HG02852 (cell line): ENCODE data around the gene TRAF3.

Source experiments
- ATAC-seq: cut with Tn5 transposase; IDR thresholded peaks from one replicate; pipeline ENCODE4 v1.9.1; 2021; ENCODE audit warnings: mild to moderate bottlenecking, moderate library complexity; ENCODE audit not compliant: unreplicated experiment

Gene TRAF3

DNA sequence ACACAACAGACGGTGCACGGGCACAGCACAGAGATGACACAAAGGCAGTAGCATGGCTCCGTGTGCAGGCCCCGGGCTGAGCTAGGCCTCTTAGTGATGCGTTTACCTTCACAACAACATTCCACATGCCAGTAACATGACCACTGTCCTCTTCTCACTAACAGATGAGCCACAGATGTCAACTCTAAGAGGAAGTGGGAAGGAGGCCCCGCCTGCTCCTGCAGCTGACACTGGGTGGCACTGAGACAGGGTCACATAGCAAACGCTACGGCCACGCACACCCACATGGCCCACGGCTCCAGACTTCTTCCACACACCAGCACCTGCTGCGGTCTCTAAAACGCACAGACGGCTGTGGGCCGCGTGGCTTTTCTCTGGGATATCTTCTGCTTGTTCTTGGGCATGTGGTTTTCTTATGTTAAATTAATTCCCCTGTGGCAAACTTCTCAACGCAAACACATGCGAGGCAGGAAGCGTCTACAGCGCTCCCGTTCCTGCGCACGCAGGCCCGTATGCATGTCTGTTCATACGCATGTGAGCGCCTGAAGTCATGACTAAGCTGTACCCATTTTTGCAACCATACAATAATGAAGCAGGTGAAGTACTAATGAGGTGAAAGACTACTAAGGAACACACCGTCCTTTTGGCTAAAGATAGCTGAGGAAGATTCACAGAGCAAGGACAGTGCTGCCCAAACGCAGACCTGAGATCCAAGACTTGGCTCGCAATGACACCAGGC lies 172.0 kb downstream of the TRAF3 start:
- ATAC-seq = no peak

DNA sequence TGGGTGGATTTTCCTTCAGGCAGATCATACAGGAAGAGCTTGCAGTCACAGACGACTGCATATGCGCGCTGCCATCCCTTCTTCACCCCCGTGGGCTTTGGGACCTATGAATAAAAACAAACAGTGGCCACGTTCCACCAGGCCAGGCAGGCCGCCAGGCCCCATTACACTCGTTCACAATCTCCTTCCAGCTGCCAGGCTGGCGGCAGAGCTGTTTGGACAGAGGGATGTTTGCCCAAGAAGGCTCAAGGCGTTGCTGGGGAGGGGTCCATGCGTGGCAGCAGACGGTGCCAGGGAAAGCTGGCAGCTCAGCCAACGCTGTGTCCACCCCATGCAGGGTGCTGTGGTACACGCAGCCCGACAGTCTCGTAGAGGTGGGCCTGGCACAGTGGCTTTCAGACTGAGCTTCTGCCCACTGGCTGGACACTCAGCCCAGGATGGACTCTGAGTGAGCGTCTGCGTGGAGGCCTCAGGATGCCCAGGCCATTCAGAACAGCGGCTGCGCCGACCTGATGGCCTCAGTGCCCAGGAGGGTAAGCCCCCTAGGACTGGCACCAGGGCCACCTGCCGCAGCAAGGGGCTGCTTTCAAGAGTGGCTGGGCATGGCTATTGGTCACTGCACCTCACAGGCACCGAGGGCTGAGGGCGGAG lies 172.7 kb downstream of the TRAF3 start:
- ATAC-seq = no peak

DNA sequence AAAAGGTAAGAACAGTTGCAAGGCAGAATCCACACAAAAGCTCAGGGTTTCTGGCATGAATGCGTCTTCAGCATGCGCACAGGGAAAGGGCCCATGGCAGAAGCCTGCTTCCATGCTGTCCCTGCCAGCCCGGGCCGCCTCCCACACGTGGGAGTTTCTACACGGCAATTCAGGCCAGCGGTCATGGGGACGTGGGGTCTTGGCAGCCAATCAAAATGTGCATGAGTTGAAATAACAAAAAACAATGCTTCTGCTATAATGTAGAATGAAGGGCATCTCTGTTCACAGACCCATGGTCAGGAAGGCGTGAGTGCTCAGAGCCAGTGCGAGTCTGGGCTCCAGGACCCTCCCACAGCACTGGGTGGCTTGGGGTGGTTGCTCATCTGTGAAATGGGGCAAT lies 173.8 kb downstream of the TRAF3 start:
- no peak for ATAC-seq

GRCh38 chr14:102951799-102952198 lies 174.6 kb downstream of the TRAF3 start:
- ATAC-seq = no peak

GRCh38 chr14:102952276-102952675 lies 175.0 kb downstream of the TRAF3 start:
- no peak for ATAC-seq

DNA sequence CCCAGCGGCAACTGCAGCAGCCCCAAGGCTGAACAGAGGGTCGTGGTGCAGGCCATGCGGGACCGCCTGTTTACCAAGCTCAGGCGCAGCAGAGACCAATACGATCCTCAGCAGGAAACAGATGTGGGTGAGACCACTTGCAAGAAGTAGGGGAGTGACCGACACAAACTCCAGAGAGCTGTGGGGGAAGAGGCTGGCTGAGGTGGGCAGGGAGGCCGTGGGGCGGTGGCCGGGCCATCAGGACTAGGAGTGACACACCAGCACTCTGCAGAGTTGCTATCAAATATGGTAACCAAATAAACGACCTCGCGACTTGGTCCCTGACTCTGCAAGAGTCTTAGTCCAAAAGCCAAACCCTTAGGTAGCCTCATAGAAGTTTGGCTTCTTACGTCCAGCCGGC lies 175.9 kb downstream of the TRAF3 start:
- ATAC-seq = no peak

GRCh38 chr14:102954081-102954789 lies 177.0 kb downstream of the TRAF3 start:
- ATAC-seq = no peak

DNA sequence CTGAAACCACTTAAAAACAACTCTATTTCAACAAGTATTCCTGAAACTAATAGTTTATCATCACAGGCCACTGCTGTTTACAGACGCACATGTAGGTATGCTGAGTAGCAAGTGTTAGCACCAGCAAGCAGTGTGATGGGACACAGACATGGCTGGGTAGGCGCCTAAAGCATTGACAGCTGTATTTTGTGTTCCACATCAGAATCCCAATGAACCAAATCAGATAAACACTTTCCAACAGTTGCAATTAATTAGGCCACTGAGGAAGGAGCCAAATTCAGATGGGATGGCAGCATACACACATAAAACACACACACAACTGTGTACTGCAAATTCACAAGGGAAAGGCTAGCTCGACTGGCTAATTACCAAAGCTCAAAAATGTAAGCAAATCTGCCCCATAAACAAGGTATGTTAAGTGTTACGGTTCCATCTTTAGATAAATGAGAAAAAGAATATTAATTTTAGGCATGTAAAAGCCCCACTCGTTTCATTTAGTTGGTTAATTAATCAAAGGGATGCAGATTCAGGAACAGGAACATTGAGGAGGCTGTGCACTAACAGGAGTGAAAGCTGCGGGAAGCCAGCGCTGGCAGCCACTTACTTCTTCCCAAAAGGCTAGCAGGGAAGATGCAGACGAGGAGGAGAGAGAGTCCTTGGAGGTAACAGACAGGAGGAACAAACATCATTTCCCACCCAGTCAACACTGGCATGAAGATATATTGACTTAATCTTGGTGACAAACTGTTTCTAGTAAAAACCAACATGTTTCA lies 178.6 kb downstream of the TRAF3 start:
- no peak for ATAC-seq

- no peak for ATAC-seq
Measured at GRCh38 chr14:102957222-102957621, 180.0 kb downstream of the TRAF3 start.

DNA sequence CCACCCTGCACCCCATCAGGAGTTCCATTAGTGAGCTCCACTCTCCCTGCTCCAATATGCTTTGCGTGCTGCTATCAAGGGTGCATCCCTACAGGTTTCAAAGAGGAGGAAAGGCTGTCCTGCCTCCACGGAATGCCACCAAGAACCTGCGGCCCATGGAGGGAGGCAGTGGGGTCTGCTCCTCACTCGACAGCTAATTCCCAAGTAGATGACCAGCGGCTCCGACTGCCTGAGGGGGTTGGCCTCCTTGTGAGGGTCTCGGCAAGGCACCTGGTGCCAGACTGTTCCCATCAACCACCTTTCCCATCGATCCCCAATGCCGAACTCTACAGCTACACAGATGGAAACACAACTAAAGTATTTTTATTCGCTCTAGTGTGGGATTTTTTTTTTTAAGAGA lies 181.2 kb downstream of the TRAF3 start:
- ATAC-seq = no peak
